GM21723 (cell line): ENCODE results near the gene PADI1.

Experiments
- ATAC-seq: cut with Tn5 transposase; IDR thresholded peaks from one replicate; pipeline ENCODE4 v1.9.1; 2021; ENCODE audit warnings: mild to moderate bottlenecking, moderate library complexity; ENCODE audit not compliant: unreplicated experiment

PADI1 gene, protein sequence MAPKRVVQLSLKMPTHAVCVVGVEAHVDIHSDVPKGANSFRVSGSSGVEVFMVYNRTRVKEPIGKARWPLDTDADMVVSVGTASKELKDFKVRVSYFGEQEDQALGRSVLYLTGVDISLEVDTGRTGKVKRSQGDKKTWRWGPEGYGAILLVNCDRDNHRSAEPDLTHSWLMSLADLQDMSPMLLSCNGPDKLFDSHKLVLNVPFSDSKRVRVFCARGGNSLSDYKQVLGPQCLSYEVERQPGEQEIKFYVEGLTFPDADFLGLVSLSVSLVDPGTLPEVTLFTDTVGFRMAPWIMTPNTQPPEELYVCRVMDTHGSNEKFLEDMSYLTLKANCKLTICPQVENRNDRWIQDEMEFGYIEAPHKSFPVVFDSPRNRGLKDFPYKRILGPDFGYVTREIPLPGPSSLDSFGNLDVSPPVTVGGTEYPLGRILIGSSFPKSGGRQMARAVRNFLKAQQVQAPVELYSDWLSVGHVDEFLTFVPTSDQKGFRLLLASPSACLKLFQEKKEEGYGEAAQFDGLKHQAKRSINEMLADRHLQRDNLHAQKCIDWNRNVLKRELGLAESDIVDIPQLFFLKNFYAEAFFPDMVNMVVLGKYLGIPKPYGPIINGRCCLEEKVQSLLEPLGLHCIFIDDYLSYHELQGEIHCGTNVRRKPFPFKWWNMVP

DNA sequence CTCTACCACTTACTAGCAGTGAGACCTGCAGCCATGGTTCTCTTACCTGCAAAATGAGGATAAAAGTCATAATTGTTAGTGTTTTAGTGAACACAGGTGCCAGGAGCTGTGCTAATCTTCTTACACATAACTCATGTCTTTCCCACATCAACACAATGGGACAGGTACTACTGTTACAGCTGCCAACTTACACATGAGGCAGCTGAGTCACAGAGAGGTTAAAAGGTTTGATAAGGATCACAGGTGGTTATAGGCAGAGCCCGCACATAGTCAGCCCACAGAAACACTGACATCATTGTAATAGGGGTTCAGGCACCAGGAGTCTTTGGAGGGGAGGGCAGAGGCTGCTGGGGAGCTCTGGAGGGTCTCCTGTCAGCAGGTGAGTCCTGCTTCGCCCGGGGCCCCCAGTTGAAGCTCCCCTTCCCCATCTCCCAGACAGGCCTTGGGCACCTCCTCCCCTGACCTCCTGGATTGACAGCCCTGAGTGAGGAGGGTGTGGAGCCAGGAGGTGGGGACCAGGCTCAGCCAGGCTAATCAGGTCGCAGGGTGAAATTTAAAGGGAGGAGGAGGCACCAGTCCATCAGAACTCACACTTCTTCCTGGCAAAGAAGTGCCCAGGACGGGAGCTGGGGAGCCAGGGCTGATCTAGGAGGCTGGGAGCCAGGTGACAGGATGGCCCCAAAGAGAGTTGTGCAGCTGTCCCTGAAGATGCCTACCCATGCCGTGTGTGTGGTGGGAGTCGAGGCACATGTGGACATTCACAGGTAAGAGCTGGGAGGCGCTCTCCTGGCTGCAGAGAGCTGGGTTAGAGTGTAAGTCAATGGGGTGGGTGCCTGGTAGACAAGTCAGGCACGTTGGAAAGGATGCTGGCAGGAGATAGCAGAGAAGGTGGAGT, at the start of gene PADI1:
Gene PADI1 (plus strand): TSS at position 583 of the 895 bp plus-strand sequence. CDS start 90 bp downstream, at position 673.
- ATAC-seq: no peak

DNA sequence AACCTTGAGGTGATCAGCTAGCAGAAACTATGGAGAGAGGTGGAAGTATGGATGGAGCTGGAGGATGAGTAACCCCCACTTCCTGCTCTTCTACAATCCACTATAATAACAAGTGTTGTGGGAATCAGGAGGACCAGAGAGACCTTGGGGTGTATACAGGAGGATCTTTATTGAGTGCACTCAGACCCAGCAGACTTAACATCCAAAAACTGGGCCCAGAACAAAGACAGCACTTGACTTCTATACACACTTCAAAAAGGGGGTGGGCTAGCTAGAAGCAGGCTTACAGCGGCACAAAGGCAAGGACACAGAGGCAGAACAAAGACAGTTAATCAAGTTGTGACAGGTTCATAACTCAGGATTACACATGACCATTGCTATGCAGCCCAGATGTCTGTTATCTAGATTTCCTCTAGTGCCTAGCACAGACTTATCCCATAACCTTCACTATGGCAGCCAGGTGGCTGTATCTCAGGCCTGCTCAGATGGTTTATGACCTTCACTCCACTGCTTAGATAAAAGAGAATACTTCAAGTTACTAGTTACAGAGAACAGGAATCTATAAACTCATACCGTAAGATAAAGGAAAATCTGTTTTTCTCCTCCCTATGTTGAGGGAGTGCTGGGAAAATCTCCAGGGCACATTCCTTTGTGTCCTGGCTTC, 49.5 kb upstream of the PADI1 start:
- no peak for ATAC-seq

DNA sequence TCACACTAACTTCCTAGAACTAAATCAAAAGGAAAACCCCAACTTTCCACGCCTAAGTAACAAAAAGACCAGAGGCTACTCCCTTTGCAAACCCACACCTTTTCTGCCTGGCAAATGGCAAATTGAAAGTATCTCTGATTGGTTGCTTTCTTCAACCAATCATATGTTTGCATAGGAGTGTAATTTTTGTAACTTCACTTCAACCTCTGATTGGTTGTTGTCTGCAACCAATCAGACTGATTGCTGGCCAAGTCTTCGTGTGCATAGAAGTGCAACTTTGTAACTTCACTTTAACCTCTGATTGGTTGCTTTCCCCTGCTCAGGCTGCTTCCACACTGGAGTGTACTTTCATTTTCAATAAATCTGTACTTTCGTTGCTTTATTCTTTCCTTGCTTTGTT, 48.8 kb upstream of the PADI1 start:
- no peak for ATAC-seq

DNA sequence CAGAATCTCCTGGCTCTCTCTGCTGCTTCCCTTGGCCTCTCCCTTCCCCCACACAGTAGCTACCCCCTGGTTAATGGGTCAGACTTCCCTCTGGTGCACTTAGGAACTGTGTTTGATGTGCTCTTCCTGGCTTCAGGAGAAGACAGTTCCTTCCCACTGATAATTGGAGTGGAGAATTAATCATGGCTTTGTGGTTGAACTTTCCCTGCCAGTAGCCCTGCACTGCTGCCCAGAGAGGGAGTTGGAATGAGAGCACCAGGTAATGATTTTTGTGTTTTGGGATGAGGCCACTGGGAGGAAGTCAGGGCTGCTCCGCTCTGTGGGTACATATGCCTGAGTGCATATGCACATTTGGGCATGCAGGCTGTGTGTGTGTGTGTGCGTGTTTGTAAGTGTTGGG, 46.0 kb upstream of the PADI1 start:
- ATAC-seq: no peak

DNA sequence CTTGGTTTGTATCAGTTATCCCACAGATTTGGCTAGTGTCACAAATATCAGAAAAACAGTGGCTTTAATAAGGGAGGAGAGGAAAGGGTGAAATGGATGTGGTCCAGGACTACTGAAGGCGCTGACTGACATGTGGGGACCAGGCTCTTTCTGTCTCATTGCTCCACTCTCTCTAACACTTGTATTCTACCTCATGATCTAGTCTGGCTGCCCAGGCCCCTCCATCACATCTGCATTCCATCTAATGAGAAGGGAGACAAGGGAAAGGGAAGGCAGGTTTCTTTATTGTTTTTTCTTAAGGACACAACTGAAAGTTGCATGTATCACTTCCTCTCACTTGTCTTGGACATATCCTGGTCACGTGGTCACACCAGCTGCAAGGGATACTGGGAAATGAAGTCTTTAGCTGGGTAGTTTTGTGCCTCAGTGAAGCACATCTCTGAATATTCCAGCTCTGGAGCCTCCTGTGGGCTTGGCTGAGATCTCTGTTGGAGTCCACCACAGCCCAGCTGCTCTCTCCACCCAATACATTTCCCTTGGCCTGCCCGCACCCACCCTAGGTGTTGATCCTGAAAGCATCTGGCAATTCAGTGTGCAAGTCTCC, 43.7 kb upstream of the PADI1 start:
- no peak for ATAC-seq

DNA sequence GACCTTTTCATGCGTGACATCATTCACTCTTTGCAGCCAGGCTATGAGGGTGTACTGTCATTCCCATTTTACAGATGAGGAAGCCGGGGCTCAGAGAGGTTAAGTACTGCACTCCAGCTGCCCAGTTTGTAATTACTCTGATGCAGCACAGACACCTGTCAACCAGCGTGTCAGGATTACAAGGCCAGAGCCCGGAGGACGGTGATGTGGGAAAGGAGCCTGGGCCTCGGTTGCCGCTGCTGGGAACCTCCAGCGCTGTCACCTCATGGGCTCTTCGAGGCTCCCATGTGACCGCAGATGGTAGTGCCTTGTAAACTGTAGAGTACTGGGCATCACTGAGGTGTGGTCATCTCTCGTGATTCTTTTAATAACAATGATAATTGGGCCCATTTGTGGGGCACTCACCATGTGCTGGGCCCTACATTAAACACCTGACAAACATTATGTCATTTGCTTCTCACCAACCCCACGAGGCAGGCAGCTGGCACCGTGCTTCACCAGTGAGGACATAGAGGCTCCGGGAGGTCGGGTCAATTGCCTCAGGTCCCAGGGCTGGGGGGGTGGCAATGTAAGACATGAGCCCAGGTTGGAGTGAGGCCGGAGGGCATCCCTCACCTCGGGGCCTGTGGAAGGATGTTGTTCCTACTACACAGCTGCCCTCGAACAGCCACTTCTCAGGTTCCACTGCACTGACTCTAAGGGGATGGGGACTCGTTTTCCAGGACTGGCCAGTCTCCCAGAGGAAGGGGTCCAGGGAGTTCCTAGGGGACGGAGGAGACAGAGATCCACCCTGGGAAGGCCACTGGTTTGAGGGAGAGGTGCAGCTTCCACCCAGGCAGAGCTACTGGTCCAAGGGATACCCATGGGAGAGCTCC, 42.8 kb upstream of the PADI1 start:
- ATAC-seq: no peak

DNA sequence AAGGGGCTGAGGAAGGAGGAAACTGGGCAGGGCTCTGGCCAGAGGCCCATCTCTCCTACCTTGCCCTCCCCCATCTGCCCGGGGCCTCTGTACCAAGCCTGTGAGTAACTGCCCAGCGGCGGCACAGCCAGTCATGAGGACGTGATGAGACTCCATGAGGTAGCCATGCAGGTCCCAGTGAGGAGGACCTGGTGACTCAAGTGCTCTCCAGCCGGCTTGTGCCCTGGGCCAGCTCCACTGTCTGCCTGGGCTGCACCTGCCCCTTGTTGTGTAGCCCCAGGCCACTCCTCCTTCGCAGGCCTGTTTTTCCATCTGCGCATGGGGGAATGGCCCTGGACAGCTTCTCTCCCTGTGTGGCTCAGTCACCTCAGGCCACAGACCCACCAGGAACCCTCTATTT, 42.0 kb upstream of the PADI1 start:
- no peak for ATAC-seq

DNA sequence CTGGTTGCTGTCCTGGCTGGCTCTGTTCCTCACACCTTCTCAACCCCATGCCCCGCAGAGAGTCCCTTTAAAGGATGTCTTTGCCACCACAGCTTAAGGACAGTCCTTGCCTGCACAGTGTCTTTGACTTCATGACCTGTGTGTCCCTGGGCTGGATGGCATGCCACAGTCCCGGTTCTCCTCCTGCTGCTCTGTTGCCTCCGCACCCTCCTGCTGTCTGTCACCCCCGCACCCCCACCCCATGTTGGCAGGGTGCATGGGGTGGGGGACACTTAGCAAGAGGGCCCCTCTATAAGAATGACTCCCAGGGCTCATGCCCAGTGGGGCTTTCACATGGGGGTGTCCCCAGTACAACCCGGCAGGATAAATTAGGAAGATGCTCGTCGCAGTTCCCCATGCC, 41.6 kb upstream of the PADI1 start:
- ATAC-seq: no peak

DNA sequence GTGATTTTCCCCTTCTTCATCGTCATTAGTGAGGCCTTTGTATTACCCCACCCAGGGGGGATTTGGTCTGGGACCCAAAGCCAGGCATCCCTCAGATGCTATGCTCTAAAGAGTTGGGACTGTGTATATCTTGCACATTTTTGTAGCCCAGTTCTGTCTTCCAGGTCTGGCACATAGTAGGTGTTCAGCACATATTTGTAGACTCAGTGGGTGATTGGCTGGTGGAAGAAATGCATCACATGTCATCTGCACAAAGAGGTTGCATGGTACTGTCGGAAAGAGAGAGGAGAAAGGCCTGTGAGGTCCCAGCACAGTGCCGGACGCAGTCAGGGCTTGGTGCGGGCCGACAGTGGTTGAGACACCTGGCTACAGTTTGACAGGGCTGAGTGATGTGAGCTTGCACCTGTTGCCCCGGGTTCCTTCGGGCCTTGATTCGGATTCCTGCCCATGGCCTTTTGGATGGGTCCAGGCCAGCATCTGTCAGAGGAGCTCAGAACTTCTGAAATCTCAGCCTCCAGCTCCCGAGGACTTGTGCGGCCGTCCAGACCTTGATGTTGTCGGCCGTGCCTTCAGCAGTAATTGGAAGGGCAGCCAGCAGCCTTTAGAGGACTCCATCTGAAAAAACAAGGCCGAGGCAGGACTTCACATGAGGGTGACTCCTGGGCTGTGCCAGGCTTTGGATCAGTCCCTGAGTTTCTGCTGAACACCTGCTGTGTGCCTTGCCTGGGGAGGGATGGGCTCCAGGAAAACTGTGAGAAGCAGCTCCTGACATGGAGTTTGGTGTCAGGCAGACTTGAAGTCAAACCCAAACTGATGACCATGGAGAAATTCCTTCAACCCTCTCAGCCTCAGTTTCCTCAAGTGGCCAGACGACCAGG, 40.9 kb upstream of the PADI1 start:
- ATAC-seq: no peak

DNA sequence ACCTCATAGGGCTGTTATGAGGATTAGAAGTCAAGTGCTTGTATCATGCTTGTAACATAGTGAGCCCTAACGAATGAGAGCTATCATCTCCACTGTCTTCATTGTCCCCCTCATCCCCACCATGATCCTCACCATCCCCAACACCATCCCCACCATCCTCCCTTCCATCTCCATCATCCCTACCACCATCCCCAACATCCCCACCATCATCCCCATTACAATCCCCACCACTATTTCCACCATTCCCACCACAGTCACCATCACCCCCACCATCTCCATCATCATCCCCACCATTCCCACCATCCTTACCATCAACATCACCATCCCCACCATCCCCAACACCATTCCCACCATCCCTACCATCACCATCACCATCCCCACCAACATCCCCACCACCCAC, 39.1 kb upstream of the PADI1 start:
- no peak for ATAC-seq

DNA sequence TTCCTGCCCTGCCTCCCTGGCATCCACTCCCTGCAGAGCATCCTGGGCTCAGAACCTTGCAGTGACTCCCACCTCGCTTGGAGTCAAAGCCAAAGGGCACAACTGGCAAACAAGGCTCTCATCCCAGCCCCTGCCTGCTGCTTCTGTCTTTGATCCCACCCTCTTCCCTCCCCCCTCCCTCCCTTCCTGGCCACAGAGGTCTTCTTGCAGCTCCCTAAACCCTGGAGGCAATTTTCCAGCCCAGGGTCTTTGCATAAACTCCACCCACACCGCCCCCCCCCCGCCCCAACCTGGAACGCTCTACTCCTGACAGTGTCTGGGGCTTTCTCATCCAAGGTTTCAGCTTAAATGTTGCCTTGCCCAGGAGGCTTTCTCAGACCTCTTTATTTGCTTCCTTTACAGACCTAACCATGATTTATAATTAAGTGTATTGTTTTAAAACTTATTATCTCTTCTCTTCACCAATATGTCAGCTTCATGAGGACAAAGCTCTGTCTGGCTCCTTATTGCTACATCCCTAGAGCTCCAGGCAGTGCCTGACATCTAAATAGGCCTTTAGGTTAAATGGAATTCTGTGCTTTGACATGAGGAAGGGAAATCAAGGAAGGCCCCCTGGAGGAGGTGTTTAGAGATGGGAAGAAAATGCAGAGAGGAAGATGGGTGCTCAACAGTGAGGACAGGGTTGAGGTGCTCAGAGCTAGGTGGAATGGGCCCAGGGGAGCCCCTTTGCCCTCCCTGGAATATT, 37.7 kb upstream of the PADI1 start:
- ATAC-seq: no peak

DNA sequence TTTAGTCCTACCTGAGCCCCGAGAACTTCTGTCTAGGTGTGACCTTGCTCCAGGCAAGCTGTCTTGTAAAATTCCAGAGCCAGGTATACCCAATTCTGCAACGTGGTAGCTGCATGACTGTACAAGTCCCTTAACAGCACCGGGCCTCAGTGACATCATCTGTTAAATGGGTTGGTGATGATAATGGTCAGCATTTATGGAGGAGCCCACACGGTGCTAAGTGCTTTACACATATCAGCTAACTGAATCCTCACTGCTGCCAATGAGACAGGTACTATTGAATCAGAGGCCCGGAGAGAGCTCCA, 37.2 kb upstream of the PADI1 start:
- no peak for ATAC-seq

DNA sequence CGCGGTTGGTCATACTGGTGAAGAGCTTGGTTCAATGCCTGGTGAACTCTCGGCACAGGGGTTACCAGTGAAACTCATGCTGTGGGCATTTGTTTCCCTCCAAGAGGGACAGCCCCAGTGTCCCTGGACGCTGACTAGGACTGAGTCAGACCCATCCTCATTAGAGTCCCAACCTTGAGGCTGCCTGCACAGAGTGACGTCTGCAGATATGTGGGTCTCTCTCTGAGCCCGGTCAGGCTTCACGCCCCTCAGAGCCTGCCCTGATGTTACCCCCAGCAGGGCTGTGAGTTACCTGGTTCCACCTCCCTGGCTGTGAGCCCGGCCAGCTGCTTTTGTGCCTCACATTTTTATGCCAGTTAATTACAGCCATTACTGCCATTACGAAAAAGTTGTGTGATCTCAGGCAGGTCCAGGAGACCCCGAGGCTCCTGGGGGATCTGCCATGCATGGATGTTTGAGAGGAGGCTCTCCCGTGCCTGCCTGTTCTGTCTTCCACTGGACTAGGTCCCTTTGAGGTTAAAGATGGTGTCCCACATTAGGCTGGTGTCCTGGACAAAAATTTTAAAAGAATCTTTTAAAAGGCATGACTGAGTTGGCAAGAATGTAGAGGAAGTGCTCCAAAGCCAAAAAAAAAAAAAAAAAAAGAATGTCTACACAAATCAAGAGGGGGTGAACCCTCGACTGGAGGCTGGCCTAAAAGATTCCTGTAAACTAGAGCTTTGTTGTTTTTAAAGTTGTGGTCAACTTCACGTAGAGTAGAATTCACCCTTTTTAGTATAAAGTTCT, 36.6 kb upstream of the PADI1 start:
- ATAC-seq: no peak

DNA sequence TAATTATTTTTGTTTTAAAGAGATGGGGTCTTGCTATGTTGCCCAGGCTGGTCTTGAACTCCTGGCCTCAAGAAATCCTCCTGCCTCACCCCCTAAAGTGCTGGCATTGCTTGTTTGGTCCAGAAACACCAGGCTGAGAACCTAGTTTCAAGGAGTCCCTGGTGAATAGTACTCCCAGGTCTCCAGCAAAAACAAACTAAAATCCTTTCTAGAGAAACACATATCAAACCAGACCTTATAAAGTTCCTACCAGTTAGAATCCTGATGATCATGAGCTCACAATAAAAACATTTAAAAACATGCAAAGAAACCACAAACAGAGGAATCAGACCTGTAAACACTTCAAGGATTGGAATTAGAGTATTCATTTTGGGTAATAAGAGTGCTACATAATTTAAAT, 34.4 kb upstream of the PADI1 start:
- ATAC-seq: no peak

DNA sequence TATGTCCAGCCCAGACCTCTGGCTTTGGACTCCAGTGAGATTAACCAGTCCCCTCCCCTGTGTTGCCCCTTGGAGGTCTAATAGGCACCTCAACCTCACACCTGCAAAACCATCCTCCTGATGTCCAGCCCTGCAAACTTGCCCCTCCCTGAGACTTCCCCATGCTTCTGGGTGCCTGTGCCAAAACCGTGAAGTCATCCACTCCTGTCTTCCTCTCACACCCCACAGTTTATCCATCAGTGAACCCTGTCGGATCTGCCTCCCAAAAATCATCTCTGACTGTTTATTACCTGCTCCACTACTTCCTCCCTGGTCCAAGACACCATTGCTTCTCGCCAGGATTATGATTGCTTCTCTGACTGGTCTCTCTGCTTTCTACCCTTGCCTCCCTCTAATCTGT, 31.7 kb upstream of the PADI1 start:
- no peak for ATAC-seq

DNA sequence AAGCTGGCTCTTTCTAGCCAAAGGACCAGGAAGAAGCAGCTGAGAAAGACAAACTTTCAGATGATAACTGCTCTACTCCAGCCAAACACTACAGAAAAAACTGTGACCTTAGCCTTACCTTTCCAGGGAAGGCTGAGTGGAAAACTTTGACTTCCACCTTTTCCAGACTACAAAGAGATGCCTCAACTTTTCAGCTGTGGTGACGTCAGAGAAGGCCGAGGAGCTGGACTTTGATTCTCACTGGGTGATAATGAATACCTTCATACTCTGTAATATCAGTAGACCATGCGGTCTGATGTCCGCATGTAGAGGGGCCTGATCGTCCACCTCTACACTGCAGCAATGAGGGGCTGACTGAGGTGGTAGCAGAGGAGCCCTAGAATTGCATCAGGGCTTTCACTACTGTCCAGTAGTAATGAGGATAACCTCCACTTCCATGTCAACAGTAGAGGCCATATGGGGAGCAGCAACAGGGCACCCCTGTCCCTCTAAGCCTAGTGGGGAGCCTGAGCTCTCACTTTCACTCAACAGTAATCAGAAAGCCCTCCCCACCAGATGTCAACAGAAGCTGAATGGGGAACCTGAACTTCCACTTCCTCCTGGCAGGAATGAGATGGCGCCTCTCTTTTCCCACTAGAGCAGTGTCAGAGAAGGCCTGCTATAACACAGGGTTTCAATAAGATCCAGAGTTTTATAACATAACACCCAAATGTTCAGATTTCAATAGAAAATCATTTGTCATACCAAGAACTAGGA, 28.4 kb upstream of the PADI1 start:
- no peak for ATAC-seq

DNA sequence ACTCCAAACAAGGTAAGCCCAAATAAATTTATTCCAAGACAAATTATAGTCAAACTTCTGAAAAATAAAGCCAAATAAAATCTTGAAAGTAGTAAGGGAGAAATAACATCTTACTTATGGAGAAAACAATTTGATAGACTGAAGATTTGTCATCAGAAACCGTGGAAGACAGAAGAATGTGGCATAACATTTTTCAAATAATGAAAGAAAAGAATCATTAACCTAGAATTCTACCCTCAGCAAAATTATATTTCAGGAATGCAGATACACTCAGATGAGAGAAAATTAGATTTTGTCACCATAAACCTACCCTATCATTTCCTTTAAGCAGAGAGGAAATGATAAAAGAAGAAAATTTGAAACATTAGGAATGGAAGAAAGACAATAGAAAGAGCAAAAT, 27.3 kb upstream of the PADI1 start:
- no peak for ATAC-seq
